SK-N-MC (cell line): ENCODE measurements around the gene TMPRSS3.

Experiments used
- DNase-seq: peaks from one replicate; pipeline ENCODE4 v3.0.0-alpha.2; 2011; ENCODE audit warnings: low read depth, low spot score
- H3K27ac ChIP-seq: fragments of 200-600 bp; sonication (generic); 2 replicates; pipeline ENCODE4 v1.5.1; 2016; ENCODE audit warnings: mixed run types
- H3K36me3 ChIP-seq: fragments of 200-600 bp; sonication (generic); 2 replicates; pipeline ENCODE4 v1.6.1; 2017; ENCODE audit warnings: antibody characterized with exemption, low read length, mixed read lengths; ENCODE audit not compliant: insufficient read depth
- H3K4me3 ChIP-seq: fragments of 200-600 bp; sonication (generic); 2 replicates; pipeline ENCODE4 v1.5.1; 2016
- H3K9ac ChIP-seq: fragments of 200-600 bp; sonication (generic); 2 replicates; pipeline ENCODE4 v1.8.0; 2017; ENCODE audit warnings: mixed run types, mixed read lengths; ENCODE audit not compliant: insufficient read length
- H3K9me3 ChIP-seq: fragments of 200-600 bp; sonication (generic); 2 replicates; pipeline ENCODE4 v1.6.1; 2017; ENCODE audit warnings: low read depth, mild to moderate bottlenecking, antibody characterized with exemption, low read length, moderate library complexity, mixed read lengths
- EZH2 ChIP-seq: fragments of 200-600 bp; sonication (generic); IDR thresholded peaks from one replicate; pipeline ENCODE4 v1.6.1; 2017; ENCODE audit warnings: antibody characterized with exemption
- FOXP2 ChIP-seq: optimal IDR thresholded peaks from 2 replicates; pipeline ENCODE3; 2011; ENCODE audit warnings: mild to moderate bottlenecking, moderate library complexity; ENCODE audit not compliant: insufficient read depth; ENCODE audit errors: extremely low read length, control extremely low read depth
- POLR2AphosphoS5 ChIP-seq: IDR thresholded peaks from 2 replicates; pipeline ENCODE4 v1.6.1; 2012; ENCODE audit warnings: mild to moderate bottlenecking, low read depth, low read length, borderline replicate concordance

TMPRSS3 gene

DNA sequence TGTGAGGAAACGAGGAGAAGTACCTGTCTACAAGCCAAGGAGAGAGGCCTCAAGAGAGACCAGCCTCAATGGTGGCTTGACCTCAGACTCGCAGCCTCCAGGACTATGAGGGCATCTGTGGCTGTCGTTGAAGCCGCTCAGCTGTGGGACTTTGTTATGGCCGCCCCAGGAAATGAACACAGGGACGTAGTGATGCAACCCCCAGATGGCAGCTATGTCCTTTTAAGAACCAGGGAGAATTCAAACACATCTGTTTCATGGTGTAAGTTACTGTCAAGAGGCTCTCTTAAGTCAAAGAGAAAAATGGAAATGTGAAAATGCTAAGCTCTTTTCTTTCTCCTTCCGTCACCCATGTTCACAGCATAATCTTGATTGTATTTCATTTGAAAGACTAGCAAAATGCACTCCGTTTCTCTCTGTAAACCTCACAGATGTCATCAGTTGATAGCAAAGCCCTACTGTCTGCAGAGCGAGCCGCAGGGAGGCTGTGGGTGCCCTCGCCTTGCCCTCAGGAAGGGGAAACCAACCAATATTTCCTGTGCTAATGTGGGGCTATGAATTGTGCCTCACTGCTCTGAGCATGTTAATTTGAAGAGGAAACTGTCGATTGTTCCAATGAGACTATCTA, 29.2 kb upstream of the TMPRSS3 start:
- TF ChIP-seq FOXP2 (no peak), EZH2 (no peak)
- Histone ChIP-seq H3K36me3 (no peaks in the 10 kb centered on the region), H3K27ac (no peak overlapping the region), H3K9ac (no peak overlapping the region), H3K4me3 (peak overlapping the region; percentile 38), H3K9me3 (no peaks in the 10 kb centered on the region)
- DNase-seq, result peak; percentile 40

DNA sequence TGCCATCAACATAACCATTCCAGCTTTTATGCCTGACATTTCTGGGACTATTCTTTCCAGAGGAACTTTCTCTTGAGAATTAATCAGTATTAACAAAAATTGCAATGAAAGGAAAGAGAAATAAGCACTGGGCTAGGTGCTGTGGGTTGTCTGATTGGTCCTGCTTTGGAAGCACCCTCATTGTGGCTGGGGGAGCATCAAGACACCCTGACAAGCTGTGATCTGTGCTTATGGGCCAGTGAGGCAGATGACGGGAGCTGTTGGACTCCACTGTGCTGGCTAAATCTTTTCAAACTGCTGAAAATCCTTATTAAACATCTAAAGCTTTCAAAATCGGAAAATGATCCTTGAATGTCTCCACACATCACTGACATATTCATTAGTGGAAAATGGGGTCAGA, 27.8 kb upstream of the TMPRSS3 start:
- H3K9ac ChIP-seq, result no peak overlapping the region
- no peaks in the 10 kb centered on the region for H3K36me3 ChIP-seq
- no peak overlapping the region for H3K27ac ChIP-seq
- no peak for DNase-seq
- no peaks in the 10 kb centered on the region for H3K9me3 ChIP-seq
- no peak overlapping the region for H3K4me3 ChIP-seq
- TF ChIP-seq EZH2, result no peak
- TF ChIP-seq POLR2AphosphoS5, result no peak
- no peak for TF ChIP-seq FOXP2

DNA sequence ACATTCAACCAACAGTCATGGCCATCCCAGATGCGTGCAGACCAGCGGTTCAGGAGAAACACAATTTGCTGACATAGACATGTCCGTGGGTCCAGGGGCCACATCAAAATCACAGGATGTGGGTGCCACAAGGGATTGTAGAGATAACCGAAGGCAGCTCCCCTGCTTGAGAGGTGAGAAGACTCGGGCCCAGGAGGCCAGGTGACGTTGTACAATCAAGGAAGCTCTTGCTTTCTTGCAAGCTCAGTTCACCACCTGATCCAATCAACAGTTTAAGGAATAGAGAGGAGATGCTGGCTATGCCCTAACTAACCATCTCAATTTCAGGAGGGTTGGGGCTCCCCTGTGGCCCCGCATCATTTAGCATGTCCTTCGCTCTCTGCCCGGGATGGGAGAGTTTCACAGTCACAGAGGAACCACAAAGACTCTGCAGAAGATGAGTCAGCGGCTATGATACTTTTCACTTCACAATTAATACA, 27.4 kb upstream of the TMPRSS3 start:
- Histone ChIP-seq H3K4me3 (no peak overlapping the region), H3K27ac (no peak overlapping the region), H3K36me3 (no peaks in the 10 kb centered on the region), H3K9ac (no peak overlapping the region), H3K9me3 (no peaks in the 10 kb centered on the region)
- TF ChIP-seq FOXP2, result no peak
- no peak for TF ChIP-seq POLR2AphosphoS5
- no peak for TF ChIP-seq EZH2
- DNase-seq, result no peak

DNA sequence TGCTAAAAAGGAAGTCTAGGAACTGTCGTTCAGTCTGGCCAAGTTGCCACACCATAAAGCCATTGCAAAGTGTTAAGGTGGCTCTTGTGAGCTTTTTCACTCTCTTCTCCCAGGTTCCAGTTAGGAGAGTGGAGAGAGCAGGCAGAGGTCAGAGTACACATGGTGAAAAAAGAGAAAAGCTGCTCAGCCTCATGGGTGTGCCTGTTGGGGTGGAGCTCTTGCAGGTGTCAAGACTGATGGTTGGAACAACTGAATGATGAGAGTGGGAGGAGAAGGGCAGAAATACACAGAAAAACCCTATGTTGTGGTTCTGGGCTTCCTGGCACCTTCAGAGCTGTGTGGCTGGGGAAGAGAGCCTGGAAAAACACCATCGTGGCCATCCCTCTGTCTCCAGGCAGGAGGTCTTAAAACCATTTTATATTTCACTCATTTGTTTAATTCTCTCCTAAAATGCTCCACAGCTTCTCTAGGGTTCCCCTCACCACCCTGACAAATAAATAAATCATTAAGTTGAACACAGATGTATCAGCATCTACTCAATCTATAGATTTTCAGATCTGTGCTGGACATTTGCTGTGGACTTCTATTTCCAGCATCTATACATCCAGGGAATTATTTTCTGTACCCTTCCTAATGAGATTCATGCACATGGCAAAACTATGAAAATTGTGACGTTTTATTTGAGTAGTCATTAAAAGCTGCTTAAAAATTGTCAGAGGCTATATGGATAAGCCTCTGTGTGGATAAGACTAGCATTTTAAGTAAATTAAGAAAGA, 25.4 kb upstream of the TMPRSS3 start:
- H3K9ac ChIP-seq, result no peak overlapping the region
- no peak overlapping the region for H3K27ac ChIP-seq
- no peaks in the 10 kb centered on the region for H3K36me3 ChIP-seq
- H3K4me3 ChIP-seq, result no peak overlapping the region
- TF ChIP-seq POLR2AphosphoS5 (no peak), FOXP2 (no peak), EZH2 (no peak)
- no peaks in the 10 kb centered on the region for H3K9me3 ChIP-seq
- DNase-seq, result no peak

DNA sequence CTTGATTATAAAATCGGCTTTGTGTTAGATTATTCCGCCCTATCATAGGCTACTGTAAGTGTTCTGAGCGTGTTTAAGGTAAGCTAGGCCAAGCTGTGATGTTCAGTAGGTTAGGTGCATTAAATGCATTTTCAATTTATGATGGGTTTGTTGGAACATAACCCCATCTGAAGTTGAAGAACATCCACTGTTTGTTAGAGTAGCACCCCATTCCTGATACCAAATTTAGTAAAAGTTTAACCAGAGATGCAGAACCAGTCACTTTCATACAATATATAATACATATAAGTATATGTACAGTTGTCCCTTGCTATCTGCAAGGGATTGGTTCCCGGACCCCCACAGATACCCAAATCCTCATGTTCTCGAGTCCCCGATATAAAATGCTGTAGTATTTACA, 24.0 kb upstream of the TMPRSS3 start:
- Histone ChIP-seq H3K27ac (no peak overlapping the region), H3K9me3 (no peaks in the 10 kb centered on the region), H3K9ac (no peak overlapping the region), H3K36me3 (no peaks in the 10 kb centered on the region), H3K4me3 (no peak overlapping the region)
- TF ChIP-seq FOXP2 (no peak), EZH2 (no peak), POLR2AphosphoS5 (no peak)
- no peak for DNase-seq

DNA sequence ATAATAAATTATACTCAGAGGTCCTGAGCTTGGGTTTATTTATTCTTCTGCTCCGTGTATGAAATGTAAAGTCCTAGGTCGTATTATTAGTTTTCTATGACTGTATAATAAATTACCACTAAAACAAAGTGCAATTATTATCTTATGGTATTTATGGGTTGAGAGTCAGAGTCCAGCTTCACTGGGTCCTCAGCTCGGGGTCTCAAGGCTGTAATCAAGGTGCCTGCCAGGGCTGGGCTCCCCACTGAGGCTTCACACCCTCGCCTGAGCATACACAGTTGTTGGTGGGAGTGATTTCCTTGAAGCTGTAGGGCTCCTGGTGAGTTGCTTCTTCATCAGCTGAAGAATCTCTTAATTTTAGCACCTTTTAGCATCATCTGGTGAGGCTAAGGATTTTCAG, 23.0 kb upstream of the TMPRSS3 start:
- H3K9me3 ChIP-seq, result no peaks in the 10 kb centered on the region
- TF ChIP-seq EZH2 (no peak), POLR2AphosphoS5 (no peak), FOXP2 (no peak)
- H3K36me3 ChIP-seq, result no peaks in the 10 kb centered on the region
- no peak overlapping the region for H3K9ac ChIP-seq
- H3K4me3 ChIP-seq, result no peak overlapping the region
- H3K27ac ChIP-seq, result no peak overlapping the region
- no peak for DNase-seq

DNA sequence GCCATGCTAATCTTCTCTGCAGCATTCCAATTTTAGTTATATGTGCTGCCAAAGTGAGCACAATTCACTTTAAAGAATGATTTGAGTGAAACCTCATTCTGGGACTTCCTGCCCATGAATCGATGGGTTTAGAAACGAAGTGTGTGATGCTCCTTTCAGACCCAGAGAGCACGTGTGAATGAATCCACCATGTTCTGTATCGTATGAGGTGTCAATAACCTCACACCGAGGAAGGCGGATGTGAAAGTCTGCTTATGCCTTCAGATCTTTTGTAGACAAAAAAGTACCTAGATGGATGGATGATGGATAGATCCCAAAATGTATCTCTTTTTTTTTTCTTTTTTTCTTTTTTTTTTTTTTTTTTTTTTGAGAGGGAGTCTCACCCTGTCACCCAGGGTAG, 21.7 kb upstream of the TMPRSS3 start:
- Histone ChIP-seq H3K9ac (no peak overlapping the region), H3K9me3 (no peaks in the 10 kb centered on the region), H3K36me3 (no peaks in the 10 kb centered on the region), H3K4me3 (no peak overlapping the region), H3K27ac (no peak overlapping the region)
- DNase-seq, result no peak
- TF ChIP-seq POLR2AphosphoS5 (no peak), EZH2 (no peak), FOXP2 (no peak)

DNA sequence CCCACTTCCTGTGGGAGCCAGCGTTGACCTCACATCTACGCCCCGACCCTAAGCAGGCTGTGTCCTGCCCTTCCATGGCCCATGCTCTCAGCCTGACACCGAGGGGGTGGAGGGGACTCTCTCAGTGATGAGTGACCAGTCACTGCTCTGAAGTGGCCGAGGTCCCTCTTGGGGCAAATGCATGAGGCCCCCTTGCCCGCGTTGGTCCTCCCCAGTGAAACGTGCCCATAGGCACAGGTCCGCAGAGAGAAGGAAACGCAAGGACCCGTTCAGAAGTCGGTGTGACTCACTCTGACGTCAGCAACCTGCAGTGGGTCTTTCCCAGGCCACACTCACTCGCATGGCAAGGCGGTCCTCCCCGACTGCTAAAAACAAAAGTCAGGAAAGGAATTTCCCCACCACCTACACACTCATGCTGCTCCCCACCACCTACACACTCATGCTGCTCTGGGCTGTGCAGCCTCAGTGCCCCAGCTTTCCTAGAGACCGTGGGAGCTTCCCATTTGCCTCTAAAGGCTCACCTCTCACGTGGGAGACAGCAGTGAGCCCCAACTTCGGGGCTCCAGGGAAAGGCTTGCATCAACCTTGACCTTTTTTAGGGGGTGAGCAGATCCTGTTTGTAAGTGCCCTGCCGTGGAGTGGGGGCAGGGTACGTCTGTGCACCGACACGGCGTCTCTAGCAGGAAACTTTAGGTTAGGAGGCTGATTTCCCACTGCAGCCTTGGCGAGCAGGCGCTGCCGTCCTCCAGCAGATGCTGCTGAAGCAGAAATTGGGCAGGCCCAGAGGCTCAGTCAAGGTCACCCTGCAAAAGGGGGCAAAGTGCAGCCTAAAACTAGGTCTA, 19.3 kb upstream of the TMPRSS3 start:
- H3K9ac ChIP-seq, result no peak overlapping the region
- no peak overlapping the region for H3K27ac ChIP-seq
- H3K9me3 ChIP-seq, result no peaks in the 10 kb centered on the region
- H3K4me3 ChIP-seq, result no peak overlapping the region
- DNase-seq, result no peak
- no peaks in the 10 kb centered on the region for H3K36me3 ChIP-seq
- TF ChIP-seq FOXP2, result no peak
- no peak for TF ChIP-seq POLR2AphosphoS5
- no peak for TF ChIP-seq EZH2

DNA sequence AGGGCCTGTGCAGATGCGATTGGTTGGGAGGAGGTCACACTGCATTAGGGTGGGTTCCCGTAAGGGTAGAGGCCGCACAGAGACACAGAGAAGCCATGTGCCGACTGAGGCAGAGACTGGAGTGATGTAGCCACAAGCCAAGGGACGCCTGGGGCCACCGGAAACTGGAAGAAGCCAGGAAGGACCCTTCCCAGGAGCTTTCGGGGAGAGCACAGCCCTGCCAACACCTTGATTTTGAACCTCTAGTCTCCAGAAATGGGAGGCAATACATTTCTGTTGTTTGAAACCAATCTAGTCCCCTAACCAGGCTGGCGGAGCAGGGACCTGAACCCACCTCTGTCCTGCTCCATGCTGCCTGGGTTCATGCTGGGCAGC, 18.7 kb upstream of the TMPRSS3 start:
- DNase-seq, result no peak
- Histone ChIP-seq H3K27ac (no peak overlapping the region), H3K4me3 (no peak overlapping the region)

More for the DNA sequence above, 18.7 kb upstream of the TMPRSS3 start:
- Histone ChIP-seq H3K36me3 (no peaks in the 10 kb centered on the region), H3K9me3 (no peaks in the 10 kb centered on the region), H3K9ac (no peak overlapping the region)
- TF ChIP-seq FOXP2 (no peak), POLR2AphosphoS5 (no peak), EZH2 (no peak)
